Retina (tissue), 1 donor: ENCODE measurements around the gene VAV3.
"Not testable (repeated sequence)": the region's sequence is repeated elsewhere in the genome, so short reads cannot be mapped to it uniquely, and the experiment has no call there.

ENCODE experiments used
- DNase-seq: peaks from one replicate; pipeline ENCODE4 v3.0.0-alpha.2; 2016

The VAV3 gene

DNA sequence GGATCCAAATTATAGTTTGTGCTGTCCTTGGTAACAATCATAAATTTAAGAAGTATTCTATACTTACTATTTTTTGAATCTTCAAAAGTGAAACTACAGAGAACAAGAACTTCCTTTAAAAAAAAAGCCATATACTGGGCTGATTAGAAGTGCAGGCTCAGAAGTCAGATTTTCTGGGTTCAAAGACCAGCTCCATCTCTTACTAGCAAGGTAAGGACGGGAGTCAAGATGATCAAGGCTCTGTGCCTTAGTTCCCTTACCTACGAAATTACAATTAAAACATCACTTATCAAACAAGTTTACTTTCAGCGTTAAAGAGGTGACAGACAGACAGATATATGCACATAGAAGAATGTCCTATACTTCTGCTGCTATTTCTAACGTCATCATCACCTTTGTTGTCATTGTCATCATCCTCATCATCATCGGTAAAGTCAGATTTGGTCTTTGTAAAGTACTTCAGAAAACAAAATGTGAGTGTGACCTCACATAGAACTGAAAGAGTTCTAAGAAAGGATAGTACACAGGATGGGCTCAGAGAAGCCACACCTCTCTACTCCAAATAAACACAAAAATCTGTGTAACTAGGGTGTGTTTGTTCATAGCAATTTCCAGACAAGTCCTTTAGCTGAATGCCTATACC is 178.7 kb downstream of the VAV3 start:
- no peak for DNase-seq

DNA sequence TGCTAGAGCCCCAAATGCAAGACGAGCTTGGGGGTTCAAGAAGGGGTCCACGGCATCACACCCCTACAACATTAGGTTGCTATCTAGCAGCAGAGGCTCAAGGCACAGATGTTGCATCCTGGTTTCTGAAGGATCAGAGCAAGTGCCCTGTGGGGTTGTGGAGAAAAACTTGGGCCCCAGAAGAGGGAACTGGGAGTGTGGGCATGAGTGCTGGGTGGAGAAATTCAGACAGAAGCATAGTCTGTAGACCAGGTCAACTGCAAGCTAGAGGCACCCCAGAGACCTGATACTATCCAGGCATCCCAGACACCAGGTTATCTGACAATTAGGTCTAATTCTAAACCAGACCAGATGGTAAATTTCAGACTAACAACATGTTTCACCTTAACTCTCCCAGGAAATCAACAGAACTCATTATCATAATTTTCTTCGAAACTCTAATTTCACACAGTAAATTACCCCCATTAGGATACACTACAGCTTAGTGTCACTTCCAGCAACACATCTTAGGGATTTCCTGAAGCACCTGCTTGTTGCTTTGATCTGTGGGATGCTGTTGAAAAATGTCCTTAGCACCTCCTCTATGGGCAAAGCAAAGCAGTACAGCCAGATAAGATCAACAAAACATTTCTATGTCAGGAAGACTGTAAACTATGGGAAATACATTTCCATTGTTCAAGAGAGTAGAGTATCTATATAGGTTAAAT is 179.3 kb downstream of the VAV3 start:
- DNase-seq: no peak

DNA sequence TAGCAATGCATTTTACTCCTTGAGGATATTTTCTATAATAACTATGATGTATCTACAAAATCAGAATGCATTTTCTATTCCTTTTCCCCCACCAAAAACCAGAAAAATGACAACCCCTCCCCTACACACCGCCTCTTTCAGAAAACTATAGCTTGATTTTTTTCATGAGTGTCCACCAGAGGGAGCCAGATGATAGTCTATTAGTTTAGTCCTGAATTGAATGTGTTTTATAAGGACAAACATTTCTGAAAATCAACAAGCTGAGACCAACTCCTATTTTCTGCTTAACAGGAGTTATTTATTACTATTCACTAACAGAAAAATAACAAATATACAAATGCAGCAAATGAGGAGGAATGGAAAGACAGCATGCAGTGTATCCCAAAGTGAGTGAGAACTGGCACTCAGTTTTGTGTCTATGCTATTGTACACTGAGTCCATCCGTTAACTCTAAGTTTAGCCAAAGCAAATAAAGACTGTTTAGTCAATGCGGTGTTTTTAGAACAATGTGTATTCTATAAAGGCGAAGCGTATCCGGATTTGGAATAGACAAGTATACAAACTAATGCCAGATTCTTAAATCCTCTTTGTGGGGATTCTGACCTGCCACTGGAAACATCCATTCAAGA is 182.6 kb downstream of the VAV3 start:
- DNase-seq: peak; percentile 47

DNA sequence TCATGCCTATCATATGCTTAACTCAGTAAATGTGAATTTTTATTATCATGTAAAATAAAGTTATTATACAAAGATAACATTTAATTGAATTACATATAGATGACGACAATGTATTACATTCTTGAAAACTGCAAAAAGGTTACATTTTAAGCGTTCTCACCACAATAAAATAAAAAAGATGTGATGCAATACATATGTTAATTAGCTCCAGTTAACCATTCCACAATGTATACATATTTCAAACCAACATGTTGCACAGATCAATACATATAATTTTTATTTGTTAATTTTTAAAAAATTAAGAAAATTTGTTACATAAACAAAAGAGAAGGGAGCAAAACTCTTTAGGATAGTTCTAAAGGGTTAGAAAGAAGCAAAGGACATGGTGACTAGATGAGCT is 183.7 kb downstream of the VAV3 start:
- DNase-seq: no peak

DNA sequence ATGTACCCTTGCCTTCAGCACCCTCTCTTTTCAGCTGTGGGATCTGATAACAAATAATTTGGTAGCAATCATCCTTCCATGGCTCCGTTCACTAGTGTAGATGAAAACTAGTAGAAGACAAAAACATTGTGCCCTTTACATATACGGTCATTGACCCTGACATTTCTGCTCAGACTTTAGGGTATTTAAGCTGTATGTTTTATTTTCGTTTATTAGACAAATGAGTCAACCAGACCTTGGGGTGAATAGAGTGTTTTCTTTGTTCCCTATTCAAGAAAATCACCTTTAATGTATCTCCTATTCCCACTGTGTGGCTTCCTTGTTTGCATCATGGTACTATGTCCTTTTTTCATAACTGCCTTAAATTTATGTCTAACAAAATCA is 187.3 kb downstream of the VAV3 start:
- no peak for DNase-seq

GRCh38 chr1:107776900-107777663 is 187.9 kb downstream of the VAV3 start:
- no peak for DNase-seq

- DNase-seq: no peak
Measured at GRCh38 chr1:107771377-107771776, 193.6 kb downstream of the VAV3 start.

GRCh38 chr1:107767156-107767582 is 197.8 kb downstream of the VAV3 start:
- no peak for DNase-seq

GRCh38 chr1:107766533-107766932 is 198.4 kb downstream of the VAV3 start:
- DNase-seq: no peak

GRCh38 chr1:107762751-107763390 is 202.1 kb downstream of the VAV3 start:
- no peak for DNase-seq

DNA sequence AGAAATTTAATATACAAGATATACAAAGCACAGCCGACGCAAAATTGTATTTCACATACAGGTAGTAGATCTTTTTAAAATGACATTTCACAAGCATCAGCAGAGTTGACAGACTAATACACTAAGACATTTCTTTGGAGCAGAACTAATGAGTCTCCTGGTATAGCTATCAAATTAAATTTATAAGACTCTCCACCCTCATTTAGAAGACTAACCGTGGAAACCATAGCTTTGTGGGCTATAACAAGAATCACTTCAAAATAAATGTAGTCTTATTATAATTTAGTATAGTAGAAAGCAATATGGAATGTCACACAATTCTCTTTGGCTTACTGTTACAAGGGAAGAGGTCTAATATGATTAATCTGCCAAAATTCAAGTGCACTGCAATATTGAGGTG is 204.9 kb downstream of the VAV3 start:
- DNase-seq: no peak

- DNase-seq: peak; percentile 68
Measured at GRCh38 chr1:107750364-107750959, 214.5 kb downstream of the VAV3 start.

DNA sequence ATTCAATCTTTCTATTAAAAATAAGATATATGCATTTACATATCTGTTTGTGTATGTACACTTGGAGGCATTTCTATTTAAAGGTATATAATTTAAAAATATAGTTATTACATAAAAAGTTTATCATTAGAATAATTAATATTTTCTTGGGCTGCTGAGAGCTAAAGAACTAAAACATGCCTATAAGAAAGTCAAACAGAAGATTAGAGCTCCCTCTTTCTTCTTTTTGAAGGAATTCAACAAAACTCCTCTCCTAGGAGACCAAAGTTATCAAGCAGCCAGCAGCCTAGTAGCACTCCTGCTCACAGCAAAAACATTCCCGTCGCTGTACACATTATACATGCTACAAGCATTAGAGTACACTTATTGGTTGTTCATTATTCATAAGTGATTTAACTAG is 216.4 kb downstream of the VAV3 start:
- no peak for DNase-seq

DNA sequence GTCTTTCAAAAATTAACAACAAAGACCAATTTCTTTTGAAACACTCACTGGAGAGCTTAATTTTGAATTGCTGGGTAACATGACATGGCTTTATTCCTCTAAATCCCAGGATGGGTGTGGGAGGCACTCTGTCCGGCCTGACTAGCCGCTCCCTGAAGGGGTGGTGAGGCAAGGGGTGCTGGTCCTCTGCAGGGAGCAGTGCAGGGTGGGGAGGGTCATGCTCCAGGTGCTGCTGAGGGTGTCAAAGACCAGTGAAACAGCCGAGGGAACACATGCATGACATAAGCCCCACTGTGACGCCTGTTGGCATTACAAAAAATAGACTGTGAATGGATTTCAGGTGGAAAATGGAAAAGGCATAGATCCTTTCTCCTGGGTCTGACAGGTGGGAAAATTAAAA is 223.7 kb downstream of the VAV3 start:
- DNase-seq: no peak

DNA sequence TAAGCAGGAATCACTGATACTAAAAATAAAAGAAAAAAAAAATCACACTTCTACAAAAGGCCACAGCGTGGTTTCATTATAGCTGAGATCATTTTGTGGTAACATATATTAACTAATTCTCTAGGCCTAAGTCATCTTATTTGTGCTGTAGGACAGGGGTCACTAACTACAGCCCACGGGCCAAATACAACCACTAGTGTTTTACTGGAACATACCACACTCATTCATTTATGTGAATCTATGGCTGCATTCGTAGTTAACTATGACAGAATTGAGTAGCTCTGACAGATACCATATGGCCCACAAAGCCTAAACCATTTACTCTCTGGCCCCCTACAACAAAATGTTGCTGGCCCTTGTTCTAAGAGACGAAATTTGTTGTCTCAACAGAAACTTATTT is 224.4 kb downstream of the VAV3 start:
- no peak for DNase-seq

DNA sequence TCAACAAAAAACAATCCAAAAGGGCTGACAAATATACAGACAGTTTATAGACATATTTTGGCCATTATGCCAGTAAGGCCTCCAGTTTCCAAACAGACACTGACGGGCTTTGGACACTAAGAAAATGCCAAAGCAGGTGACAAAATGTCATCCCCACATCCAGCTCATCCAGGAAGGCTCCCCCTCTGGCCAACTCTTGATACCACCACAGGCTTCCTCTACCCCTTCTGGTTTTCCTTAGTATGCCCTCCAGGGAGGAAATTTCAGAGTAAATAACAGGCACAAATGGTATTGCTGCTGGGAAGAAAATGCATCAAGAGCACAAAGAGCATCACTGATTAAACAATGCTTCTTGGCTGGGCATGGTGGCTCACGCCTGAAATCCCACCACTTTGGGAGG is 225.3 kb downstream of the VAV3 start:
- DNase-seq: no peak

GRCh38 chr1:107739201-107739600 is 225.8 kb downstream of the VAV3 start:
- no peak for DNase-seq

DNA sequence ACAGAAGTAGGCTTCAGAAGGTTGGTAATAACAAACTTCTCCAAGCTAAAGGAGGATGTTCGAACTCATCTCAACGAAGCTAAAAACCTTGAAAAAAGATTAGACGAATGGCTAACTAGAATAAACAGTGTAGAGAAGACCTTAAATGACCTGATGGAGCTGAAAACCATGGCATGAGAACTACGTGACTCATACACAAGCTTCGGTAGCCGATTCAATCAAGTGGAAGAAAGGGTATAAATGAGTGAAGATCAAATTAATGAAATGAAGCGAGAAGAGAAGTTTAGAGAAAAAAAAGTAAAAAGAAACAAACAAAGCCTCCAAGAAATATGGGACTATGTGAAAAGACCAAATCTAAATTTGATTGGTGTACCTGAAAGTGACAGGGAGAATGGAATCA is 231.6 kb downstream of the VAV3 start:
- DNase-seq: not testable (repeated sequence)

GRCh38 chr1:107727866-107728265 is 237.1 kb downstream of the VAV3 start:
- DNase-seq: no peak

DNA sequence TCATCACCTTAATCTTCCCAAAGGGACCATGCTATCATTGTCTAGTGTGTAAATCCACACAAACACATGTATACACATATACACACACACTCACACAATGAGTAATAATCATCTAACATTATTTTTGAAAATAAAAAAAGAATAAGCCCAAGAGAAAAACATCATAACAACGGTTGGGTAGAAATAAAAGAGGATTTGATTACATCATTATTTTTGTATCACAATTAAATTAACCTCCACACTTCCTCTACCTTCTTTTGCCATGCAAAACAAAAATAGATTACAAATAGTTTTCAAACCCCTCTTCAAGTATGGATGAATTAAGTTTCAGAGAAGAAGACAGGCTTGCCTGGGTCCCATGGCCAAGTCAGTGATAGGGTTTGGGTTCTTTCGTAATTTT is 238.1 kb downstream of the VAV3 start:
- DNase-seq: no peak

DNA sequence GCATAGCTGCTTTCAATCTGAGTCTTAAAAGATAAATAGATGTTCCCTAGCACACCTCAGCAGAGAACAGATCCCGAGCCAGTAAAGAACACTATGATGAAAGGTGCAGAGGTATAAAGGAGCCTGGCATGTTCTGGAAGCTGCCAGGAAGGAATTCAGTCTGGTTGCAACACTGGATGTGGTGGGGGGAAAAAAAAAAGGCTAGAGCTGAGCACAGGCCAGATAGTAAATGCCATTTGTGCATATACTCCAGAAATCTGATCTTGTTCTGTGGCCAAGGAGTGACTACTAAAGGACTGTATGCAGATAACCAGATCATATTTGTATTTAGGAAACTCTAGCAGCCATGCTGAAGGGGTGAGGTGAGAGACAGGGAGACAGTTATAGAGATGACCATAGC is 240.3 kb downstream of the VAV3 start:
- no peak for DNase-seq

- not testable (repeated sequence) for DNase-seq
Measured at GRCh38 chr1:107720210-107720609, 244.8 kb downstream of the VAV3 start.

GRCh38 chr1:107710005-107710404 is 255.0 kb downstream of the VAV3 start:
- DNase-seq: no peak
